ENCODE measurements around the gene ITGA5. TPM values are rescaled to one million over a fixed set of nuclear protein-coding genes. Genes with fewer than 3 reads are reported as not detected.

Gene ITGA5
- total and polyA plus RNA-seq, 2 of the 13 experiments (the other 11 are each of a cell fraction or from before 2014, with no cell fraction given) = 0.20 to 0.40 TPM

DNA sequence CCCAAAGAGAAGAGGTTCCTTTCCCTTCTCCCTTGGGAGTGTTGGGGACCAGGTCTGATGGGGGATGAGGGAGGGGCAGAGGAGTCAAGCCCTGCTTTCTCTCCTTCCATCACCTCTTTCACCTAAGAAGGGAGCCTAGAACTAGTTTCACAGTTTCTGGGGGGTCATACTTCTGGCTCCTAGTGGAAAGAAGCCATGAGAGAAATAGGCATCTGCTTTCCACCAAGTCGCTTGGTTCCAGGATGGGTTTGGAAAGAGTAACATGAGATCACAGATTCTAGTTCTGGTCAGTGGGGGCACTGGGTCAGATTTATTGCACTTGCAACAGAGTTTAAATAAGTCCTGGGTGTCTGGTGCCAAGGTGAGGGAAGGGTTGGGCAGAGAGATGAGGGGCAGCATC, 24.1 kb downstream of the ITGA5 start:
- H3K9me3 ChIP-seq (ENCODE audit: low read length) = no peaks in the 10 kb centered on the region
- H3K4me1 ChIP-seq (ENCODE audit: insufficient read depth, low read length) = peaks cover 8% of the 10 kb centered on the region; the same call in 1 of the 2 replicates
- no peak overlapping the region for H3K9ac ChIP-seq (ENCODE audit: insufficient read depth, low read depth, low read length)
- H3K4me2 ChIP-seq (ENCODE audit: low read depth, low read length) = no peak overlapping the region
- ATAC-seq (no peak), DNase-seq (ENCODE audit: low spot score) (no peak), FAIRE-seq (no peak)
- intact Hi-C loops (cut with micrococcal nuclease; ENCODE audit: unreplicated experiment) (no loop called here), in situ Hi-C loops (cut with HindIII; ENCODE audit: extremely low pct_ligation_motif_present, low pct_unique_long_range_greater_than_20kb) (no loop called here)
- no peak for TF ChIP-seq NR1H2 (CRISPR knock-in tag; IDR thresholded peaks at IDR 0.05; ENCODE audit: borderline replicate concordance, low read depth)
- no peaks in the 10 kb centered on the region for H3K36me3 ChIP-seq (replicated peaks in 1 of 2; ENCODE audit: control insufficient read depth in 1 of 2, insufficient read depth in 2 of 2, low read length in 2 of 2)
- BruUV-seq (replicated peaks) = no TSS peak
- no peaks in the 10 kb centered on the region for H3K79me2 ChIP-seq (ENCODE audit: insufficient read depth, low read length)
- H4K20me1 ChIP-seq (ENCODE audit: insufficient read depth, low read length) = no peaks in the 10 kb centered on the region
- ChIA-PET POLR2A (no interaction called here), CTCF (ENCODE audit: low intra/inter-chr PET ratio, low total read pairs) (interaction anchor here (1.3 kb wide), 1 partner anchor 10 kb away, joined by 3 read pairs; no protein-coding TSS in a partner anchor)
- no peak overlapping the region for H3K4me3 ChIP-seq (replicated peaks in 1 of 3; ENCODE audit: insufficient read depth in 1 of 3, low read depth in 2 of 3, low read length in 3 of 3)
- WGBS (ENCODE audit: low lambda C conversion rate) = 44% methylated on average over 1 of the region's 1 CpG
- no peak overlapping the region for H3K27ac ChIP-seq (ENCODE audit: extremely low read length, insufficient read depth, low read length)
- peaks cover 0 to 2% of the 10 kb centered on the region in 2 experiments; a peak in 2 of 5 replicates for H3K27me3 ChIP-seq (ENCODE audit: control insufficient read depth in 1 of 2, insufficient read depth in 2 of 2, low read length in 2 of 2)
- no peak overlapping the region for H2AFZ ChIP-seq (ENCODE audit: low read length)

DNA sequence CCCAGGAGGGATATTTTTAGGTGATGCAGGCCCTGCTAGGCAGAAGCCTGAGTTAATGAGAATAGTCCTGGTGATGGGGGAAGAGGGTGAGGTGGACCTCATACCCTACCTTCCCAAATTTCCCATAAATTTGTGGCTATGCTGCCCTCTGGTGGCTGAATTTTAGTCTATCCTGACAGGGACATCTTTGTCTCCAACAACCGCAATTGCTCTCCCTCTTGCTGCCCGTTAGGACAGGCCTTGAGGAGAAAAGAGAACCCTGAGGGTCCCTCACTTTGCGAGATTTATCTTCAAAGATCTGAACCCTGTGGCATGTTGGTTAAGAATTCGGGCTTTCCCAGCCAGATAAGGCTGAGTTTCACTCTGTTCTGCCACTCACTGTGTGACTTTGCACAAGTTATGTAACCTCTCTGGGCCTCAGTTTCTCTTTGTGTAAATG, 24.8 kb downstream of the ITGA5 start:
- peak; percentile 75 for FAIRE-seq
- DNase-seq (ENCODE audit: low spot score) = peak; percentile 25
- ChIA-PET CTCF (ENCODE audit: low intra/inter-chr PET ratio, low total read pairs) (interaction anchor here (0.8 to 1.3 kb wide), 2 partner anchors 10 to 46 kb away, joined by 3 read pairs; no protein-coding TSS in a partner anchor), POLR2A (no interaction called here)
- no peak overlapping the region for H3K4me3 ChIP-seq (replicated peaks in 1 of 3; ENCODE audit: insufficient read depth in 1 of 3, low read depth in 2 of 3, low read length in 3 of 3)
- WGBS (ENCODE audit: low lambda C conversion rate) = 9% methylated on average over 3 of the region's 4 CpGs
- peaks cover 12% of the 10 kb centered on the region; the same call in 1 of the 2 replicates for H3K4me1 ChIP-seq (ENCODE audit: insufficient read depth, low read length)
- H3K9ac ChIP-seq (ENCODE audit: insufficient read depth, low read depth, low read length) = no peak overlapping the region
- H3K9me3 ChIP-seq (ENCODE audit: low read length) = no peaks in the 10 kb centered on the region
- no peaks in the 10 kb centered on the region for H3K36me3 ChIP-seq (replicated peaks in 1 of 2; ENCODE audit: control insufficient read depth in 1 of 2, insufficient read depth in 2 of 2, low read length in 2 of 2)
- no peaks in the 10 kb centered on the region for H4K20me1 ChIP-seq (ENCODE audit: insufficient read depth, low read length)
- intact Hi-C loops (cut with micrococcal nuclease; ENCODE audit: unreplicated experiment) = no loop called here
- BruUV-seq (replicated peaks) = no TSS peak
- in situ Hi-C loops (cut with HindIII; ENCODE audit: extremely low pct_ligation_motif_present, low pct_unique_long_range_greater_than_20kb) = no loop called here
- TF ChIP-seq, protein P1, sequence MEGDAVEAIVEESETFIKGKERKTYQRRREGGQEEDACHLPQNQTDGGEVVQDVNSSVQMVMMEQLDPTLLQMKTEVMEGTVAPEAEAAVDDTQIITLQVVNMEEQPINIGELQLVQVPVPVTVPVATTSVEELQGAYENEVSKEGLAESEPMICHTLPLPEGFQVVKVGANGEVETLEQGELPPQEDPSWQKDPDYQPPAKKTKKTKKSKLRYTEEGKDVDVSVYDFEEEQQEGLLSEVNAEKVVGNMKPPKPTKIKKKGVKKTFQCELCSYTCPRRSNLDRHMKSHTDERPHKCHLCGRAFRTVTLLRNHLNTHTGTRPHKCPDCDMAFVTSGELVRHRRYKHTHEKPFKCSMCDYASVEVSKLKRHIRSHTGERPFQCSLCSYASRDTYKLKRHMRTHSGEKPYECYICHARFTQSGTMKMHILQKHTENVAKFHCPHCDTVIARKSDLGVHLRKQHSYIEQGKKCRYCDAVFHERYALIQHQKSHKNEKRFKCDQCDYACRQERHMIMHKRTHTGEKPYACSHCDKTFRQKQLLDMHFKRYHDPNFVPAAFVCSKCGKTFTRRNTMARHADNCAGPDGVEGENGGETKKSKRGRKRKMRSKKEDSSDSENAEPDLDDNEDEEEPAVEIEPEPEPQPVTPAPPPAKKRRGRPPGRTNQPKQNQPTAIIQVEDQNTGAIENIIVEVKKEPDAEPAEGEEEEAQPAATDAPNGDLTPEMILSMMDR (CRISPR knock-in tag; IDR thresholded peaks at IDR 0.05) = peak; percentile 68
- TF ChIP-seq STAG1 (CRISPR knock-in tag; IDR thresholded peaks at IDR 0.05) = peak; percentile 44
- no peak for TF ChIP-seq ZNF446 (CRISPR knock-in tag; IDR thresholded peaks at IDR 0.05)
- peak; percentile 98 for TF ChIP-seq RBAK (CRISPR knock-in tag; IDR thresholded peaks at IDR 0.05)
- no peak overlapping the region for H2AFZ ChIP-seq (ENCODE audit: low read length)
- no peak overlapping the region for H3K4me2 ChIP-seq (ENCODE audit: low read depth, low read length)
- peaks cover 0 to 2% of the 10 kb centered on the region in 2 experiments; a peak in 2 of 5 replicates for H3K27me3 ChIP-seq (ENCODE audit: control insufficient read depth in 1 of 2, insufficient read depth in 2 of 2, low read length in 2 of 2)
- ATAC-seq = peak; percentile 55; the same call in 2 of the 3 replicates
- H3K79me2 ChIP-seq (ENCODE audit: insufficient read depth, low read length) = no peaks in the 10 kb centered on the region
- H3K27ac ChIP-seq (ENCODE audit: extremely low read length, insufficient read depth, low read length) = no peak overlapping the region
